ENCODE measurements around the gene KCNH1. TPM values are rescaled to one million over a fixed set of nuclear protein-coding genes. Genes with fewer than 3 reads are reported as not detected.

Gene KCNH1
- total and polyA plus RNA-seq, 2 experiments from 2014 or later: 0.28 TPM; not detected in 1

- Mint-ChIP-seq H3K27ac (no peak overlapping the region), H3K27me3 (ENCODE audit: insufficient read depth, low read depth, poor library complexity) (peaks cover 5% of the 10 kb centered on the region)
These were observed 502.5 kb downstream of the KCNH1 start for GRCh38 chr1:210631399-210631798.

More at GRCh38 chr1:210631399-210631798, 502.5 kb downstream of the KCNH1 start:
- Histone ChIP-seq H3K36me3 (ENCODE audit: insufficient read depth) (no peaks in the 10 kb centered on the region), H3K4me3 (no peak overlapping the region), H2AFZ (no peak overlapping the region), H3K27ac (ENCODE audit: low read depth) (no peak overlapping the region), H3K4me2 (no peak overlapping the region), H3K79me2 (replicated peaks; ENCODE audit: insufficient read depth) (no peaks in the 10 kb centered on the region), H3K9me2 (ENCODE audit: insufficient read depth) (no peaks in the 10 kb centered on the region), H4K20me1 (replicated peaks; ENCODE audit: insufficient read depth) (no peaks in the 10 kb centered on the region), H3F3A (replicated peaks; ENCODE audit: low read depth) (no peaks in the 10 kb centered on the region), H3K4me1 (ENCODE audit: insufficient read depth) (no peaks in the 10 kb centered on the region), H3K27me3 (ENCODE audit: insufficient read depth) (no peaks in the 10 kb centered on the region)
- Mint-ChIP-seq H3K9me3 (no peaks in the 10 kb centered on the region), H3K36me3 (ENCODE audit: low read depth) (no peaks in the 10 kb centered on the region), H3K4me1 (peaks cover 3% of the 10 kb centered on the region; the same call in 1 of the 3 replicates), H3K4me3 (no peak overlapping the region)
- no peak for TF ChIP-seq ZNF114 (CRISPR knock-in tag; IDR thresholded peaks at IDR 0.05)
- no peak for TF ChIP-seq EZH2phosphoT487 (IDR thresholded peaks at IDR 0.05; ENCODE audit: unreplicated experiment)
- no peak for TF ChIP-seq ZNF462 (CRISPR knock-in tag; IDR thresholded peaks at IDR 0.05)
- TF ChIP-seq CREB1 (CRISPR knock-in tag; IDR thresholded peaks at IDR 0.05; ENCODE audit: low read depth): no peak
- TF ChIP-seq ETS1 (IDR thresholded peaks at IDR 0.05): no peak
- no peak for TF ChIP-seq JUNB (IDR thresholded peaks at IDR 0.05; ENCODE audit: unreplicated experiment)
- no peak for TF ChIP-seq STAT1 (IDR thresholded peaks at IDR 0.05; ENCODE audit: unreplicated experiment)
- TF ChIP-seq NANOG (IDR thresholded peaks at IDR 0.05; ENCODE audit: borderline replicate concordance): no peak
- TF ChIP-seq REST (IDR thresholded peaks at IDR 0.05; ENCODE audit: unreplicated experiment): no peak
- TF ChIP-seq ZNF331 (CRISPR knock-in tag; IDR thresholded peaks at IDR 0.05; ENCODE audit: low read depth): no peak
- no peak for TF ChIP-seq CTCF (conservative IDR thresholded peaks at IDR 0.05; ENCODE audit: low read depth in 2 of 2)
- no peak for TF ChIP-seq POLR2AphosphoS5 (IDR thresholded peaks at IDR 0.05; ENCODE audit: low read depth)
- no peak for TF ChIP-seq EZH2 (IDR thresholded peaks at IDR 0.05; ENCODE audit: low read depth, unreplicated experiment)
- no peak for DNase-seq (ENCODE audit: low spot score)
- ATAC-seq: no peak

All from GM23338 (cell line).